ENCODE data around the gene MBD3L5. TPM values are rescaled to one million over a fixed set of nuclear protein-coding genes. Genes with fewer than 3 reads are reported as not detected.

MBD3L5 gene
- total and polyA plus RNA-seq, 3 experiments from 2014 or later, result not detected

DNA sequence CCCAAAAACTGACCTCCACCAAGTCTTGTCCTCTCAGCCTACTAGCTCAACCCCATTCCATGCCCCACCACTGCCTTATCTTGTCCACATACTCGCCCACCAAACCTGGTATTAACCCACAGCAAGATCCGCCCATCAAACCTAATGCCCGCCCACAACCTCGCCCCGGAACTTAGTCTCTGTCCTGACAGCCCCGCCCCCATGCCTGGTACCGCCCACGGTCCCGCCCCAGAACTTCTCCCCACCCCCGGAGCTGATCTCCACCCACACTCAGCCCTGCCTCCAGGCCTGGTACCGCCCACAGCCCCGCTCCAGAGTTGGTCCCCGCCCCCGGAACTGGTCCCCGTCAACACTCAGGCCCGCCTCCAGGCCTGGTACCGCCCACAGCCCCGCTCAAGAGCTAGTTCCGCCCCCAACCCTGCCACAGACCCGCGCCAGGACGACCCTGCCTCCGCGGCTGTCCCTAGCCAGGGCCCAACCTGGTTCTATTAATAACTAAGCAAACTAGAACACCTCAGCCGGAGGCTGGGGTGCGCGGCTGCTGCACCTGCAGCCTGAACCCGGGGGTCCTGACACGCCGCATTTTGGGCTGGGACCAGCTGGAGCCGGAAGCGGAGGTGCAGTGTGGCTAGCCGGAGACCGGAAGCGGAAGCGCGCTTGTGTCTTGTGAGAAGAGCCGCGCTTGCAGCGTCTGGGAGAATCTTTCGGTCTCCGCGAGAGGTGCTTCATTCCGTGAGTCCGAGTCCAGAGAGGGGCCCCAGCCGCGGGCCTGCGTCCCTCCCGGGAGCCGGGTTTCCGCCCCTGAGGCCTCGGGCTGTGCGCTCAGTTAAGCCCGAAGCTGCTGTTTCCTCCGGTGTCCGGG, 38.9 kb downstream of the MBD3L5 start, which contains the start of gene ZNF557:
TSS of gene ZNF557 (plus strand) at position 662 of the 862 bp plus-strand sequence. CDS start 5,372 bp downstream, outside the sequence.
- Histone ChIP-seq H3K27me3 (ENCODE audit: insufficient read depth, low read length, poor library complexity, severe bottlenecking) (no peaks in the 10 kb centered on the region), H3K4me3 (ENCODE audit: low read length) (peak within 1 kb of the TSS; percentile 99), H3K9me3 (ENCODE audit: low read length) (no peaks in the 10 kb centered on the region), H3K36me3 (ENCODE audit: insufficient read depth, low read length) (peaks cover 25% of the 10 kb centered on the region), H3K27ac (ENCODE audit: low read depth, low read length) (peak within 1 kb of the TSS; percentile 93), H3K4me1 (ENCODE audit: insufficient read depth, low read length) (peaks cover 17% of the 10 kb centered on the region)
- Mint-ChIP-seq H3K27me3 (peaks cover 0 to 1% of the 10 kb centered on the region in 2 donors), H3K4me1 (peaks cover 21 to 31% (median 22%) of the 10 kb centered on the region in 3 donors), H3K4me3 (peak within 1 kb of the TSS; percentile 93 to 98 (median 95)), H3K36me3 (peaks cover 8 to 38% (median 17%) of the 10 kb centered on the region in 3 donors), H3K27ac (peak within 1 kb of the TSS; percentile 81 to 98 (median 94)), H3K9me3 (peaks cover 0 to under 1% (median under 1%) of the 10 kb centered on the region in 5 donors)
- ChIA-PET POLR2A (interaction anchor here (0.6 to 1.6 kb wide), 8 partner anchors 9 to 989 kb away, joined by 3 to 25 read pairs (median 4); no protein-coding TSS in a partner anchor), CTCF (interaction anchor here (1.0 to 1.6 kb wide), 5 partner anchors 16 to 280 kb away, joined by 3 to 4 read pairs (median 4); no protein-coding TSS in a partner anchor)
- DNase-seq, result peak; percentile 99 to 100 (median 99)

DNA sequence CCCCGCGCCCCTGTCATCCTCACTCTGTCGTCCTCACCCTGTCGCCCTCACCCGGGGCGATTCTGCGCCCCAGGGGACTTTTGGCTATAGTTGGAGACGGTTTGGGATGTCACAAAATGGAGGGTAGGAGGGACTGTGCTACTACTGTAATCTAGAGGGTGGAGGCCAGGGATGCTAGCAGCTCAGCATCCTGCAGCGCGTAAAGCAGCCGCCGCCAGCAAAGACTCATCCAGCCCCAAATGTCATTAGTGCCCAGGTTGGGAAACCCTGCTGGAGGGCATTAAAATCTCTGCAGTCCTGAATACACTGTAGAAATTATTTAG, 39.5 kb downstream of the MBD3L5 start:
- H3K9me3 ChIP-seq (ENCODE audit: low read length), result no peaks in the 10 kb centered on the region
- H3K4me3 ChIP-seq (ENCODE audit: low read length), result peak overlapping the region; percentile 99
- peak overlapping the region; percentile 93 for H3K27ac ChIP-seq (ENCODE audit: low read depth, low read length)
- no peak for DNase-seq
- peaks cover 0 to 3% (median 2%) of the 10 kb centered on the region in 5 donors for H3K9me3 Mint-ChIP-seq
- H3K4me3 Mint-ChIP-seq, result peak overlapping the region; percentile 93 to 98 (median 95)
- peaks cover 28% of the 10 kb centered on the region for H3K36me3 ChIP-seq (ENCODE audit: insufficient read depth, low read length)
- peaks cover 17% of the 10 kb centered on the region for H3K4me1 ChIP-seq (ENCODE audit: insufficient read depth, low read length)
- no peaks in the 10 kb centered on the region for H3K27me3 ChIP-seq (ENCODE audit: insufficient read depth, low read length, poor library complexity, severe bottlenecking)
- H3K36me3 Mint-ChIP-seq, result peaks cover 9 to 42% (median 20%) of the 10 kb centered on the region in 3 donors
- ChIA-PET POLR2A (interaction anchor here (0.7 to 1.6 kb wide), 6 partner anchors 8 to 280 kb away, joined by 3 to 25 read pairs (median 4); no protein-coding TSS in a partner anchor), CTCF (interaction anchor here (1.1 to 1.6 kb wide), 3 partner anchors 29 to 280 kb away, joined by 3 to 4 read pairs (median 4); no protein-coding TSS in a partner anchor)
- H3K27ac Mint-ChIP-seq, result peak overlapping the region; percentile 81 to 98 (median 94)
- H3K27me3 Mint-ChIP-seq, result peaks cover 0 to 1% of the 10 kb centered on the region in 2 donors
- peaks cover 21 to 31% (median 24%) of the 10 kb centered on the region in 3 donors for H3K4me1 Mint-ChIP-seq

DNA sequence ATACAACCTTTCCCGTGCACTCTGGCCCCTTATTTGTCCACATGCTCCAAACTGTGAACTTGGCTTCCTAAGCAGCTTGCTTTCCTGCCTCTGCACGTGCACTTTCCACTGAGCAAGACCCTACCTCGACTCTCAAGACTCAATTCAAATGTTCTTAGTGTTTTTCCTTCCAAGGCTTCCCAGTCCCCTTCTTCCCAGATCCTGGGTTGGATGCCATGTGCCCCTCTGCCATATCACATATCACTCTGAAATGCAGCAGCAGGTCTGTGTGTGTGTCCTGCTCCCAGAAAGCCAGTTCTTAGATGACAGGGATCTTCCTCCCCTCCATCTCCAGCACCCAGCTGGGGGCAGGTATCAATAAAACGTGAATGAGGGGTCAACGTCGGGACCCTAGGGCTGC, 42.2 kb downstream of the MBD3L5 start:
- Histone ChIP-seq H3K36me3 (ENCODE audit: insufficient read depth, low read length) (peaks cover 53% of the 10 kb centered on the region), H3K27me3 (ENCODE audit: insufficient read depth, low read length, poor library complexity, severe bottlenecking) (no peaks in the 10 kb centered on the region), H3K4me3 (ENCODE audit: low read length) (no peak overlapping the region), H3K9me3 (ENCODE audit: low read length) (peaks cover 5% of the 10 kb centered on the region), H3K27ac (ENCODE audit: low read depth, low read length) (no peak overlapping the region), H3K4me1 (ENCODE audit: insufficient read depth, low read length) (peaks cover 17% of the 10 kb centered on the region)
- Mint-ChIP-seq H3K9me3 (peaks cover 3 to 21% (median 17%) of the 10 kb centered on the region in 5 donors), H3K36me3 (peaks cover 26 to 68% (median 42%) of the 10 kb centered on the region in 3 donors), H3K27ac (peak overlapping the region in 4 of 8 donors; percentile 79 to 83 (median 82)), H3K27me3 (peaks cover 0 to 1% of the 10 kb centered on the region in 2 donors), H3K4me3 (peak overlapping the region; percentile 24 to 76 (median 63)), H3K4me1 (peaks cover 21 to 31% (median 24%) of the 10 kb centered on the region in 3 donors)
- CTCF ChIA-PET, result no interaction called here
- DNase-seq, result no peak
- POLR2A ChIA-PET, result interaction anchor here (2.0 kb wide), 1 partner anchor 27 kb away, joined by 6 read pairs; no protein-coding TSS in a partner anchor

DNA sequence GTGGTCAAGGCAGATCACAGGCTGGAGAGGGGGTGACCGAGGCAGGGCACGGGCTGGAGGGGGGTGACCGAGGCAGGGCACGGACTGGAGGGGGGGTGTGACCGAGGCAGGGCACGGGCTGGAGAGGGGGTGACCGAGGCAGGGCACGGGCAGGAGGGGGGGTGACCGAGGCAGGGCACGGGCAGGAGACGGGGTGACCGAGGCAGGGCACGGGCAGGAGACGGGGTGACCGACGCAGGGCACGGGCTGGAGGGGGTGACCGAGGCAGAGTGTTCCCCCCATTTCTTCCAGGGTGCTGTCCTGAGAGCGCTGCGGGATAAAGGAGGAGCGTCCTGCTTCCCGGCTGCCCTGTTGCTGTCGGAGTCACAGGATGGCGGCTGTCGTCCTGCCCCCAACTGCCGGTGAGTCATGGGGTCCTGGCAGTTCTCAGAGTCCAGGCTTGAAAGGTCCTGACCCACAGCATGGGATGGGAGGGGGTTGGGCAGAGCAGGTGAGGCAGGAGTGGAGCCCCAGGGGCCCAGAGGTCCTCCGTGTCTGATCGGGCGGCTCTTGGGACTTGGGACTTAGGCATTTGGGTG, 44.4 kb downstream of the MBD3L5 start:
- Histone ChIP-seq H3K4me3 (ENCODE audit: low read length) (no peak overlapping the region), H3K9me3 (ENCODE audit: low read length) (peaks cover 16% of the 10 kb centered on the region), H3K27me3 (ENCODE audit: insufficient read depth, low read length, poor library complexity, severe bottlenecking) (no peaks in the 10 kb centered on the region), H3K27ac (ENCODE audit: low read depth, low read length) (no peak overlapping the region), H3K36me3 (ENCODE audit: insufficient read depth, low read length) (peaks cover 75% of the 10 kb centered on the region), H3K4me1 (ENCODE audit: insufficient read depth, low read length) (peaks cover 13% of the 10 kb centered on the region)
- peaks cover 17 to 43% (median 39%) of the 10 kb centered on the region in 5 donors for H3K9me3 Mint-ChIP-seq
- no peaks in the 10 kb centered on the region for H3K27me3 Mint-ChIP-seq
- POLR2A ChIA-PET, result no interaction called here
- no peak overlapping the region for H3K4me3 Mint-ChIP-seq
- H3K36me3 Mint-ChIP-seq, result peaks cover 43 to 83% (median 64%) of the 10 kb centered on the region in 3 donors
- CTCF ChIA-PET, result no interaction called here
- DNase-seq, result no peak
- no peak overlapping the region for H3K27ac Mint-ChIP-seq
- H3K4me1 Mint-ChIP-seq, result peaks cover 12 to 22% (median 15%) of the 10 kb centered on the region in 3 donors

DNA sequence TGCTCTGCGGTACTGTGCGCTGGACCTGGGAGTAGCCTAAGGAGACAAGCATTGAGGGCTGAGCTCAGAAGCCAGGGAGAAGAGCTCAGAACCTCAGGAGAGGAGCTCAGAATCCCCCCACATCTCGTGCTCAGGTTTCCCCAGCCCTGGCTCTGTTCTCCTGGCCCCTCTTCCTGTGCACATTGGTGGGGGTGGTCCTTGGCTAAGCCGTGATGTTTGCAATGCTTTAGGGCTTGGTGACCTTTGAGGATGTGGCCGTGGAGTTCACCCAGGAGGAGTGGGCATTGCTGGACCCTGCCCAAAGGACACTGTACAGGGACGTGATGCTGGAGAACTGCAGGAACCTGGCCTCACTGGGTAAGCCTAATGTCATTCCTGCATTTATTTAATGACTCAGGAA, 45.8 kb downstream of the MBD3L5 start:
- peaks cover 84% of the 10 kb centered on the region for H3K36me3 ChIP-seq (ENCODE audit: insufficient read depth, low read length)
- Mint-ChIP-seq H3K9me3 (peaks cover 17 to 57% (median 52%) of the 10 kb centered on the region in 5 donors), H3K36me3 (peaks cover 53 to 85% (median 77%) of the 10 kb centered on the region in 3 donors), H3K27me3 (no peaks in the 10 kb centered on the region), H3K4me1 (peaks cover 6 to 11% (median 9%) of the 10 kb centered on the region in 3 donors), H3K4me3 (no peak overlapping the region), H3K27ac (no peak overlapping the region)
- H3K4me3 ChIP-seq (ENCODE audit: low read length), result no peak overlapping the region
- POLR2A ChIA-PET, result no interaction called here
- H3K27ac ChIP-seq (ENCODE audit: low read depth, low read length), result no peak overlapping the region
- CTCF ChIA-PET, result no interaction called here
- peaks cover 30% of the 10 kb centered on the region for H3K9me3 ChIP-seq (ENCODE audit: low read length)
- peaks cover under 1% of the 10 kb centered on the region for H3K4me1 ChIP-seq (ENCODE audit: insufficient read depth, low read length)
- no peaks in the 10 kb centered on the region for H3K27me3 ChIP-seq (ENCODE audit: insufficient read depth, low read length, poor library complexity, severe bottlenecking)
- DNase-seq, result no peak

DNA sequence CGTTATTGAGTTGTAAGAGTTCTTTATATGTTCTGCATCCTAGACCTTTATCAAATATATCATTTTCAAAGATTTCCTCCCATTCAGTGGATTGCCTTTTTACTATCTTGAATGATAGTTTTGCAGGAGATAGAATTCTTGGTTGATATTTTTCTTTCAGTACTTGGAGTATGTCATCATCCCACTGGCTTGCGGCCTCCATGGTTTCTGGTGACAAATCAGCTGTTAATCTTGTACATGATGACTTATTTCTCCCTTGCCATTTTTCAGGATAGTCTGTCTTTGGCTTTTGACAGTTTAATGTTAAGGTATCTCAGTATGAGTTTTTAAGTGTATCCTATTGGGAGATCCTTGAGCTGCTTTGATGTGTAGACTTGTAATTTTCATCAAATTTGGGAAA, 47.6 kb downstream of the MBD3L5 start:
- H3K27ac Mint-ChIP-seq, result no peak overlapping the region
- Histone ChIP-seq H3K4me3 (ENCODE audit: low read length) (no peak overlapping the region), H3K27me3 (ENCODE audit: insufficient read depth, low read length, poor library complexity, severe bottlenecking) (no peaks in the 10 kb centered on the region), H3K9me3 (ENCODE audit: low read length) (peaks cover 48% of the 10 kb centered on the region), H3K36me3 (ENCODE audit: insufficient read depth, low read length) (peaks cover 89% of the 10 kb centered on the region), H3K4me1 (ENCODE audit: insufficient read depth, low read length) (no peaks in the 10 kb centered on the region), H3K27ac (ENCODE audit: low read depth, low read length) (no peak overlapping the region)
- peak overlapping the region in 1 of 7 donors; percentile 41 for H3K4me3 Mint-ChIP-seq
- H3K9me3 Mint-ChIP-seq, result peaks cover 25 to 75% (median 71%) of the 10 kb centered on the region in 5 donors
- peaks cover 59 to 91% (median 88%) of the 10 kb centered on the region in 3 donors for H3K36me3 Mint-ChIP-seq
- peaks cover 0 to 3% (median 0%) of the 10 kb centered on the region in 3 donors for H3K4me1 Mint-ChIP-seq
- H3K27me3 Mint-ChIP-seq, result no peaks in the 10 kb centered on the region
- DNase-seq, result no peak
- POLR2A ChIA-PET, result interaction anchor here (1.0 kb wide), 1 partner anchor 8 kb away, joined by 3 read pairs; the partner anchor contains the start of gene ZNF557
- CTCF ChIA-PET, result no interaction called here

Measured in CD8-positive, alpha-beta memory T cell (primary cell).